Measurements from ENCODE around the gene TTLL6.

TTLL6 gene

GRCh38 chr17:48757524-48757961 is 59.5 kb downstream of the TTLL6 start:
- DNase-seq: no peak

- DNase-seq: no peak
Measured at GRCh38 chr17:48756830-48757251, 60.2 kb downstream of the TTLL6 start.

DNA sequence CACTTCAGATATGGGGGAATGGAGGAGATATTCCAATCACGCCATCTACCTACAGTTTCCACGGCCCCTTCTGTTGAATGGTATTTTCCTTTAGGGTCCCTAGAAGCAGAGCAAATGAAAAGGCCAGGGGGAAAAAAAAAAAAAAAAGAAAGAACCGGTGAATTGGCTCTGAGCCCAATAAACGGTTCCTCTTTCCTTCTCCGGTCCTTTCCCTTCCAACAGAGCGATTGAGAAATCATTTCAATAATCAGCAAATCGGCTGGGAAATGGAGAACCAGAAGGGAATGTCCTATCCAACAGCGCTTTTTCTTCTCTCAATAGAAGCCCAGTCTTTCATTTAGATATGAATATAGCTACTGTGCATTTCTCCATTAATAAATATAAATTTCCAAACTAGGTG is 61.7 kb downstream of the TTLL6 start:
- no peak for DNase-seq

DNA sequence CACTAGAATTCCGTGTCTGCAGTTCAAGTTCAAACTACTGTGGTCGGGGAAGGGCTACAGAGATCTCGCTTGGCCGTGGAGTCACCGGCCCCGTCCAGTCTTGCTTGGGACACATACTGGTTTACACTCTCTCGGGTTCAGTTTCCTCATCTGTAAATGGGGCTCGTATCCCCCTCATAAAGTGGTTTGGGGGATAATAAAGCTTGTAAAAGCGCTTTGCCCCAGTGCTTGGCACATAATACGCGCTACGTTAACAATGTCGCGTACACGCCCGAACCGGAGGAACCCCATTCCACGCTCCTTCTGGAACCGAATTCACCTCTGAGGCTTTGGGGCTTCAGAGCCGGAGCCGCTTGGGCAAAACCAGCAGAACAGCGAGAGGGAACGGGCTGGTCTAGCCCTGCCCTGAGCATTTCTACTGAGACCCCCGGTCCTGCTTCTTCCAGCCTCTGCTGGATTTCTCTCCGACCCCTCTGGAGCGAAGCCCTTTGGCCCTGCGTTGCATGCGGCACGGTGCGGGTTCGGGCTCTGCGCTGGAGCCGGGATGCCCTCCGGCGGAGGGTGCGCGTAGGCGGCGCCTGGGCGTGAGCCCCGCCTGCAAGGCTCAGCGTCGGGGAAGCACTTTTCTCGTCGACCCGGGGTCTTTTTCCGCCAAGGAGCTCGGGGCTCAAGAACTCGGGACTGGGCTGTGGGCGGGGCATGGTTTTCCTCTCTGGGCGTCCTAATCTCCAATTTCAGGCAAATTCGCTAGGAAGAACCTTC is 62.3 kb downstream of the TTLL6 start:
- DNase-seq: no peak

DNA sequence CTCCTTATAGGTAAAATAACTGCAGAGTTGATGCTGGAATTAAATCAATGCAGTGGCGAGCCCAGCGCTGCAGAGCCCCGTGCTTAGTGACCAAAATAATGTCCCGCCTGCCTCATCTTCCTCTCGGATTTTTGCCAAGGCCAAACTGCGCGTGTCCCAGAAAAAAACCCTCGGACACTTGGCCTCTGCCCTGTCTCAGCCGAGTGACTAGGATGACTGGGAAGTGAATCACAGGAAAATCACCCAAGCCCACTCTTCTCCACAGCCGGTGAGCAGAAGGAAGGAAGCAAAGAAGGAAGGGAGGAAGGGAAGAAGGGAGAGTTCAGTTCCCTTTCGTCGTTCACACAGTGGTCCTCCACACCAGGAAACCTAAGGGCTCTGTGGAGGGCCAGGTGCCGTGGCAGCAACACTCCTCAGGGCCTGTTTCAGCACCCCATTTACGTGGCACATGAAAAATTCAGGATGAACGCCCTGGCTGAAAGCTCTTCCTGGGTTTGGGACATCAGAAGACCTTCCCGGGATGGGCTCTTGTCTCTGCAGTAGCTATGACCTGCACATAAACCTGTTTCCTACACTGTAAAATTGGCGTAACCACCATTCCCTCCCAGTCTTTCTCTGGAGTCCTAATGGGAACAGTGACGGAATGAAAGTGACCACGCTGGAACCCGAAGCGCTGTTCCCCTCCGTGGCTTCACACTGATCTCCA is 63.1 kb downstream of the TTLL6 start:
- DNase-seq: no peak

GRCh38 chr17:48752399-48753288 is 64.4 kb downstream of the TTLL6 start:
- DNase-seq: no peak

- DNase-seq: no peak
Measured at GRCh38 chr17:48751733-48752398, 65.2 kb downstream of the TTLL6 start.

- DNase-seq: no peak
Measured at GRCh38 chr17:48751172-48751571, 65.9 kb downstream of the TTLL6 start.

DNA sequence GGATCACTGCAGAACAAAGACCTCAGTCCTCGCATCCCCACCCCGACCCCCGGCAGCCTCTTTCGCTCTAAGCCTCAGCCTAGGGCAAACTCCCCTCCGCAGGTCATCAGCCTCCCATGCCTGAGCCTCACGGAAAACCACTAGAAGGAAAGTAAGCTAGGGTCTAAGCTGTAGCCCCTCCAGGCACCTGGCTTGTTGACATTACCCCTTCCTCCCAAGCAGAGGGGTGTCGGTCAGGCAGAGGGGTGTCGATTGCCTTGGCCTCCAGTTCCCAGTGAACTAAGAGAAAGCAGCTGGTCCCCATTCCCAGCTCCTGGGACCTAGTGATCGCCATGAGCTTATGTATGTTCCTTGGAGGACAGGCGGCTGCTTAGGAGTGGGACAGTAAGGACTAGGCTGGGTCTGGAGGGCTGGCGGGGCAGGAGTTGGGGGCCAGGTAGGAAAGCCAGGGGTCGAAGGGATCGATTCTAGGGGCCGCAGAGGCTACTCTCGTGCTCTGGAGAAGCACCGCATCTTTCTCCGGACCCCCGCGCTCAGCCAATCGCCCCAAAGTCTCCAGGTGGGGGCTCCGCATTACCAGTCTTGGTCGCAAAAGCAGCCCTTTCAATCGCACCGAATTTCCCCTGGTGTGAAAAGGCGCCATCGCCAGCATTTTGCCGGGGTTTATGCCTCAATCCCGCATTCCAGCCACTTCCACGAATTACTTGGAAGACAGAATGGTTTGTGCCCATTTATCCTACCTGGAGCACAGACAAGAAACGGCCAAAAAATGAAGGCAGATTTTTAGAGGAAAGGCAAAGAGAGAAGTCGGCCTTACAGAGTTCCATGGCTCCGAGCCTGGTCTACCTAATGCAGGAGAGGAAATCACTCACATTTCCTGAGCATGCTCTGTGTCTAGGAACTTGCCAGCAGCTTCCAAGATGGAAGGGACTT is 67.1 kb downstream of the TTLL6 start:
- no peak for DNase-seq

- DNase-seq: no peak
Measured at GRCh38 chr17:48748718-48749566, 68.1 kb downstream of the TTLL6 start.

DNA sequence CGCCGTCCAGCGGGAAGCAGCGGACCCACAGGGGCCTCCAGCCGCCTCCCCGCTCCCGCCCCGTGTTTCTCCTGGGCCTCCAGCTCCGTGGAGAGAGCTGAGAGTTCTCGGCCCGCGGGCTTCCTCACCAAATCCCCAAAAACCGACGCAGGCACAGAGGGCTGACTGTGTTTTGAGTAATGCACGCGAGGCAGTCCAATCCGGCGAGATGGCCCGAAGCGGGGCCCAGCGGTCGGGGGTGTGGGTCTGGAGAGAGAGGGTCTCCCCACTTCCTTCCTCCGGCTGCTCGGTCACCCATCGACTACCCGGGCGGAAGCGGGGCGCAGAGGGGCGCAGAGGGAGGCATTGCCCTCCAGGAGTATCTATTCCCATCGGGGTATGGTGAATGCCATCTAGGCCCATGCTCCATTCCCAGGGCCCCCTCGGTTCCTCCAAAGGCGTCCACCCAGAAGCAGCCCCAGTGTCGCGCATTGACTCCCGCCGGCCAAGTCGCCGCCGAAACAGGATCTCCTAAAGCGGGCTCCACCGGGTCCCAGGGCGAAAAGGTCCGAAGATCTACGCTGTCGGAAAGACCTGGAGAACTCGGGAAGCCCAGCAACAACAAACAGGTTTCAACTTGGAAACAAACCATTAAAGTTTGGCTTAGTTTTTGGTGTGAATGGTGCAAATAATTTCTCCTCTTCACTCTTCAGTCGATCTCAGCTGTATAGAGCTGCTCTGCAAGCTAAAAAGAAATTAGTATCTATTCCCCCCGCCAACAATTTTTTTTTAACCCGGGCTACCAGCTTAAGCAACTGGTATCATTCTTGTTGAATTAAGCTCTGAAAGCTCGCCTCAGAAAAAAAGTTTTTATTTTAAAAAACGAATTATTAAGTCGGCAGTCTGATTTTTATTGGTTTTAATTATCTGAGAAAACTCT is 69.3 kb downstream of the TTLL6 start:
- no peak for DNase-seq

- DNase-seq: no peak
Measured at GRCh38 chr17:48746916-48747444, 70.0 kb downstream of the TTLL6 start.

GRCh38 chr17:48745381-48746275 is 71.4 kb downstream of the TTLL6 start:
- no peak for DNase-seq

- no peak for DNase-seq
Measured at GRCh38 chr17:48740537-48740936, 76.5 kb downstream of the TTLL6 start.

- DNase-seq: no peak
Measured at GRCh38 chr17:48738803-48739526, 78.1 kb downstream of the TTLL6 start.

- no peak for DNase-seq
Measured at GRCh38 chr17:48738424-48738802, 78.6 kb downstream of the TTLL6 start.

GRCh38 chr17:48737330-48738043 is 79.5 kb downstream of the TTLL6 start:
- no peak for DNase-seq
